Activated CD8-positive, alpha-beta memory T cell treated with anti-CD3 and anti-CD28 coated beads, Interleukin-2, amount 50 U/mL, for 1 hour (primary cell): Measurements from ENCODE around the gene STK32C.
"Not testable (repeated sequence)": the region's sequence is repeated elsewhere in the genome, so short reads cannot be mapped to it uniquely, and the experiment has no call there.

Experiments
- DNase-seq: peaks from one replicate; pipeline ENCODE4 v3.0.0-alpha.2; 2020; ENCODE audit errors: extremely low read depth

Gene STK32C

DNA sequence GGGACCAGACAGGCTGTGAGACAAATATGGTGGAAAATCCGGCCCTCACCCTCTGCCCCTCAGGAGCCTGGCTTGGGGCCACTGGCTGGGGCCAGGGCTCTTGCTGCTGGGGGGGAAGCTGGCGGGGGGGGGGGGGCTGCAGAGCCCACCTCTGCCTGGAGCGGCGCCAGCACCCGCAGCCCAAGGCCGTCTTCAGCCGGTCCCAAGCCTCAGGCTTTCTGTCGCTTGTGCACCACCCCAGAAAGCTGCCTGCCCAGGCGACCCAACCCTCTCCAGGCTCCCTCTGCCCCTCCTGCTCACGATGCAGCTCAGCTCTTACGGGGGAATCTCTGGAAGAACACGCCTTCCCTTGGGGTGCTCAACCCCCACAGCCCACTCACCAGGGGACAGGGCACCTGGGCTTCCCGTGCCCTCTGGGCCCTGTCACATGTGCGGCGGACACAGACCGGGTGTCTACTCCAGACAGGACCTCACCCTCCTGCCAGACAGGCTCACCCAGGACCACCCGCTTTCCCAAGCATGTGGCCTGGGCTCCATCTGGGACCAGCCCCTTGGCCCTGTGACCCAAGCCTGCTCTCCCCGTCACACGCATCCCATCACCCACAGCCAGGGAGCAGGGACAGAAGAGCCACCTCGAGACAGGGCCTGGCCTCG lies 77.1 kb downstream of the STK32C start:
- no peak for DNase-seq

DNA sequence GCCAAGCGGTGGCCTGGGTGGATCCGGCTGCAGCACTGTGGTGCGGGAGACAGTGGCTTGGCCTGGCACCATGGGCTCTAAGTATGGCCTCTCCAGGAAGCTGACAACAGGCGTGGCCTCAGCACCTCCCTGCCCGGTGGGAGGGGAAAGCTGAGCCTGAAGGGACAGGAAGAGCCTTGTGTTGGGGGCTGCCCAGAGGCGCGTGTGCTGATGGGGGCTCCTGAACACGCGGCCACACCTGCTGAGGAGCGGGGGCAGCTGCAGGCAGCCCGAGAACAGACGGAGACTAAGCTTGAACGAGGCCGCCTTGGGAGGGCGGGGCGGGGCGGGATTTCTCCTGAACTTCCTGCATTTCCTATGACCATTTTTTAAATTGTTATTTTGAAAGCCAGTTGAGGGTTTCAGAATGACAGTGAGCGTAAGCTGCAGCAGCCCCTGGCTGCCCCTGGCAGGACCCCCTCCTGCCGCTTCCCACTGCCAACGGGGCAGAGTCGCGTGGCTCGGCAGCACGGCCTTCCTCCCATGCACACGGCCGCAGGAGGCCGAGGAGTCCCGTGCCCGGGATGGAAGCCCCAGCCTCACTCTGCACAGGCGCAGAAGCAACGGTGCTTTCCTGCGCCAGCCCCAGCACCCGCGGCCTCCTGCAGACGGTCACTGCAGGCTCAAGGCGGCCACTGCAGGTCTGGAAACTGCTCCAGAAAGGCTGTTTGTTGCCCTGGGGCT lies 77.8 kb downstream of the STK32C start:
- no peak for DNase-seq

DNA sequence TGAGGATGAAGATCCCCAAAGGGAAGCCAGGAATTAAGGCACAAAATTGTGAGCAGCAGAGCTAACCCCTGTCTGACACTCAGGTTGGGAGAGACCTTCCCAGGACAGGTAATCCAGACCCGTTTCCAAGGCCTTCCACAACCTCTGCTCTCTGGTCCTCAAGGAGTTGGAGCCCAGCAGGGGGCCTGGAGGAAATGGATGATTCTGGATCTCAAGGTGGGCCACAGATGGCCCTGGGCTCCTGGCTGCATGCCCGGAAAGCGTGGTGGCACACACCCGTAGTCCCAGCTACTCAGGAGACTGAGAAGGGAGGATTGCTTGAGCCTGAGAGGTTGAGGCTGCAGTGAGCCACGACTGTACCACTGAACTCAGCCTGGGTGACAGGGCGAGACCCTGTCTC lies 78.7 kb downstream of the STK32C start:
- DNase-seq: no peak

GRCh38 chr10:132228616-132229015 lies 79.1 kb downstream of the STK32C start:
- no peak for DNase-seq

GRCh38 chr10:132227851-132228390 lies 79.8 kb downstream of the STK32C start:
- DNase-seq: no peak

DNA sequence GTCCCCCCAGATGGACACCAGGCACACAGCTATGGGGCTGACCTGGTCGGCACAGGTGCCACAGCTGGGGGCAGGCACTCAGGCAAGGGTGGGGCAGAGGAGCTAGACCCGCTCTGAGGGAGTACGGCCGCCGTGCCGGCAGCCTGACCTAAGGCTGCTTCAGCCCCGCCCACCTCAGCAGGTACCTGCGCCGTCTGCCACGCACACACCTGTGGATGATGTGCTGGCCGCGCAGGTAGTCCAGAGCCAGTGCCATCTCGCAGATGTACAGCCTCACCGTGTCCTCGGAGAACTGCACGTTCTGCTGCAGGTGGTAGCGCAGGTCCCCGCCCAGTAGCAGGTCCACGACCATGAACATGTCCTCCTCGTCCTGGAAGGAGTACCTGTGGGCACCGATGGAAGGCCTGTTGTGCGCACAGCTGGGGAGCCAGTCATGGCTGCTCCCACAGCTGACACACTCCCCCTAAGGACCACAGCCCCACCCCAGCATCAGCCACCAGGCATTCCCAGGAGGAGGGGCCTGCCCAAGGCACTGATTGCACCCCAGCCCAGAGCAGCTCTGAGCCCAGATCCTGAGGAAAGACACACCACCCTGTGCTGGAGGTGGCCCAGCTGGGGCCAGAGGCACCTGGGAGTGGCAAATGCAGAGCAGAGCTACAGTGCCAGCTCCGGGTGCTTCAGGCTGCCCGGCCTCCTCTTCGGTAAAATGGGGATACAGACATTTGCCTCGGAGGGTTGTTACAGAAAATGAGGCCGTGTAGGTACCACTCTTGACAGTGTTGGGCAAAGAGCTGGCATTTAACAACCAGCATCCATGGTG lies 81.0 kb downstream of the STK32C start:
- DNase-seq: no peak

- DNase-seq: no peak
Observed at GRCh38 chr10:132225849-132226205, 81.9 kb downstream of the STK32C start.

DNA sequence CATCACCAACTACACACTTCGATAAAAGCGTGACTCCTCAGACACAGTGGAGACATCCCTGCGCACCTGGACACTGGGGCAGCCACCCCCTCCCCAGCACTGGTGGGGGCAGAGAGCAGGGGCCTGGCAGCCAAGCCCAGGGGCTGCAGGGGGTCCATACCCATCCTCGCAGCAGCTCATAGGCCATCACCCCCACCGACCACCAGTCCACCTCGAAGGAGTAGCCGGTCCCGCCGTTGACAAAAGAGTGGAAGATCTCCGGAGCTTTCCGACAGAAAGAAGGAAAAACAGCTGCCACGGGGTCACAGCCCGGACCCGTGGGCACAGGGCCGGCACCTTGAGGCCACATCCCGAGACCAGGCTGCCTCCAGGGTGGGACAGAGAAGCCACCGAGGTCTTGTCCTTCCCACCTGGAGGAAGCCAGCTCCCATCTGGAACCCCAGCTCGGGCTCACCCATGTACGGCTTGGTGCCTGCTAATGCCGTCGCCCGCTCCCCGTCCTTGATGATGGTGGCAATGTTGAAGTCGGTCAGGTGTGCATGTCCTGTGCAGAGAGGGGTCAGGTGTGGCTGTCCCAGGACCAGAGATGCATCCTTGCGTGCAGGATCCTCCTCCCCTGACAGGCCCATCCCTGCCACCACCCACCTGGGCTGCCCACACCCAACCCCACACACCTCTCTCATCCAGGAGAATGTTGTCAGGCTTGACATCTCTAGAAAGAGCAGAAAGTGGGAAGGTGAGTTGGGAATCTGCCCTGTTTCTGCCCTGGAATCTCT lies 82.5 kb downstream of the STK32C start:
- no peak for DNase-seq

- no peak for DNase-seq
Observed at GRCh38 chr10:132224343-132225072, 83.2 kb downstream of the STK32C start.

GRCh38 chr10:132223611-132224342 lies 84.0 kb downstream of the STK32C start:
- no peak for DNase-seq

DNA sequence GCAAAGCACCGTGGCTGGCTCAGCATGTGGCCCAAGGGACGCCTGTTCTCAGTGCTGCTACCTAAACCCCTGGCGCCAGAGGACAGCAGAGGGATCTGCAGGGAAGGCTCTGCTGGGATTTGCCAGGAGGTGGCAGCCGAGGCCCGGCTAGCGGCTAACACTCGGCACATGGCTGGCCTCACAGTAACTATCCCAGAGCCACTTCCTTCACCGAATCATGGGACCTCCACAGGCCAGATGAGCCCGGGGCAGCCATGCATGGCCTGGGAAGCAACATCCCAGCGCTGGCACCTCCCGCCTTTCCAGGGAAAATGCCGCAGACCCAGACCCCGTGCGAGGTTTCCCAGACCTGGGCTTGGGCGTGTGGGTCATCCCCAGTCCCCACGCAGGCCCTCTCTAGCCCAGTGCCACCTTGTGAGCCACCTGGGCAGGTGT lies 84.6 kb downstream of the STK32C start:
- no peak for DNase-seq

- DNase-seq: no peak
Observed at GRCh38 chr10:132222726-132223125, 85.0 kb downstream of the STK32C start.

GRCh38 chr10:132220996-132221395 lies 86.8 kb downstream of the STK32C start:
- not testable (repeated sequence) for DNase-seq

DNA sequence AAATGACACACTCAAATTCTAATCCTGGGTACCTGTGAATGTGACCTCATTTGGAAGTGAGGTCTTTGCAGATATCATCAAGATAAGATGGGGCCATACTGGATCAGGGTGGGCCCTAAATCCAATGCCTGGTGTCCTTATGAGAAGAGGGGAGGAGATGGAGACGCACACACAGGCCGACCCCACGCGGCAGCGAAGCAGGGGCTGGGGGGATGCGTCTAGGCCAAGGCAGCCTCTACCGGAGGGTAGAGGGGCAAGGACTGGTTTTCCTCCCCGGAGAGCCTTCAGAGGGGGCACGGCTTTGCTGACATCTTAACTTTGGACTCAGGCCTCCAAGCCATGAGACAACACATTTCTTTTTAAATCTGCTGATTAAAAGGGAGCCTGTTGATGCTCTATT lies 87.7 kb downstream of the STK32C start:
- DNase-seq: no peak

DNA sequence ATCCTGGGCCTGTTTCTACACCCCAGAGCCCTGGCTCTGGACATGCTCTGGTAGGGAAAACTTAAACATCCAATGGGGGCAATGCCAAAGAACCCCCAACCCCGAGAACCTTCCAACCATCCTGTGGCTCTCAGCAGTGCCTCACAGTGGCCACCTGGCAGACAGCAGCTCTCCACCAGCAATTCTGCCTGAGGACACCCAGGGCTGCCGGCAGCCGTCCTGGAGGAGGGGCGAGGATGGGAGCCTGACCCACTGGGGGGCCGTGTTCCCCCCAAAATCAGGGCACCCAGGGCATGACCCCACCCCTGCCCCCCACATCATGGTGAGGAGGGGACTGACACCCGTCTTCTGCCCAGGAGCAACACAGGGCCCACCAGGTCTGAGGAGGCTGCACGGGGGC lies 88.3 kb downstream of the STK32C start:
- no peak for DNase-seq

- not testable (repeated sequence) for DNase-seq
Observed at GRCh38 chr10:132216441-132216840, 91.3 kb downstream of the STK32C start.

DNA sequence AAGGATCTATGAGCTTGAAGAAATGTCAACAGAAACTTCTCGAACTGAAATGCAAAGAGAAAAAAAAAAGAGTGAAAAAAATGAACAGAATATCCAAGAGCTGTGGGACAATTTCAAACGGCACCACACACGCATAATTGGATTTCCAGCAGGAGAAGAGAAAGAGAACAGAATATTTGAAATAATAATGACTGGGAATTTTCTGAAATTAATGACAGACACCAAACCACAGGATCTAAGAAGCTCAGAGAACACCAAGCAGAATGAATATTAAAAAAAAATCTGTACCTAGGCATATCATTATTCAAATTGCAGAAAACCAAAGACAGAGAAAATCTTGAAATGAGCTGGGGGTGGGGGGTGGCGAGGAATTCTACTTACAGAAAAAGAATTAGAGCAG lies 93.8 kb downstream of the STK32C start:
- DNase-seq: no peak

DNA sequence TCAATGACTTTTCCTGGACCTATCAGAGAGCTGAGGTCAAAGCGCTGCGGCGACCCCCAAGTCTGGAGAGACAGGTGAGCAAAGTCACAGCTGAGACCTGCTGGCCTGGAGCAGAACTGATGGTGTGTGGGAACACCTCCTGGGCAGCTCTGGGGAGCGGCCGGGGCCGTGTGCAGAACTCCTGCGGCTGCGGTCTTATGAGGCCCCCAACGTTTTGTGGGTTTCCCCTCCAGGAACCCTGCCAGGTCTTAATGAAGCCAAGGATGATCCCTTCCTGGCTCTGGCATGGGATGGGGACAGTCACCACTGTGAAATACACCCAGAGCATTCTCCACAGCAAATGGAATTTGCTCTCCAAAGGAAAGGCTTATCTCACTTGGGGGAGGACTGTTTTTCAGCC lies 94.9 kb downstream of the STK32C start:
- no peak for DNase-seq

DNA sequence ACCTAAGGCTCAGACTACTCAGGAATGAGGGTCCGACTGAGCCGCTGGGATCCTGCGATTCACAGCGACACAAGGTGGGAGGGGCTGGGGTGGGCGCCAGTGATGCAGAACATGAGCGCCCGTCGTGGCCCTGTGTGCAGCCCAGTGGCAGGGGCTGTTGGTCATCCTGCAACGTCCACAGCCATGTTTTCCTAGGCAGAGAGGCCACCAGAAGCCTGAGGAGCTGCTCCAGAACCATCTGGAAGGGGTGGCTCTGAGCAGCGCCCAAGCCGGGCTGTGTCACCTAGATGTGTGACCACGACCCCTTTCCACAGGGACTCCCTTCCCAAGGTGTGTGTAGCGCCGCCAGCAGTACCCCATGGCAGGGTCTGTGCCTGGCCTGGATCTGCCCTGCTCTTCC lies 96.5 kb downstream of the STK32C start:
- no peak for DNase-seq

GRCh38 chr10:132210766-132211165 lies 97.0 kb downstream of the STK32C start:
- DNase-seq: no peak
